ENCODE measurements around the gene ISCA2. TPM values are rescaled to one million over a fixed set of nuclear protein-coding genes. Genes with fewer than 3 reads are reported as not detected.

ISCA2 gene
- total RNA-seq, 2 donors from 2014 or later: 23.5 to 25.5 TPM

DNA sequence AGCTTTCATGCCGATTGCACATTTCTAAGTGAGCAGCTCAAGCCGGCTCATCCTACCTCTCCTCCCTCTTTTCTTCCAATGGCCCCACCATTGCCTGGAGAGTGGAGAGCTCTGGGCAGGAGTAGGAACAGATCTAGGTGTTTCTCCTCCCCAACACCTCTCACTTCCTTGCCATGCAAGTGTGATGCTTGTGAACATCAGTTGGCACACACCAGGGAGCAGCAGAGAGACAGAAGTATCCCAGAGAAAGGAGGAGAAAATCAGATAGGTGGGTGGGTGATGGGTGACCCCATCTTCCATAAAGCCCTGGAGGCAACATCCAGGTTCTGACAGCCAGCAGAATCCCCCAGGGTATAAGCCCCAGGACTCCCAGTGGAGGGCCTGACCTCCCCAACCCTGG lies 28.2 kb upstream of the ISCA2 start:
- Histone ChIP-seq H3K27me3 (replicated peaks; ENCODE audit: insufficient read depth) (no peaks in the 10 kb centered on the region), H3K4me1 (replicated peaks) (no peaks in the 10 kb centered on the region), H3K9me3 (no peaks in the 10 kb centered on the region), H3K27ac (no peak overlapping the region), H3K36me3 (no peaks in the 10 kb centered on the region), H3K4me3 (no peak overlapping the region)
- 86% methylated on average over 2 of the region's 2 CpGs for WGBS
- intact Hi-C loops (cut with DNase I): no loop called here
- TF ChIP-seq POLR2A (IDR thresholded peaks at IDR 0.05) (no peak), POLR2AphosphoS5 (IDR thresholded peaks at IDR 0.05) (no peak)
- TF ChIP-seq, protein P1, sequence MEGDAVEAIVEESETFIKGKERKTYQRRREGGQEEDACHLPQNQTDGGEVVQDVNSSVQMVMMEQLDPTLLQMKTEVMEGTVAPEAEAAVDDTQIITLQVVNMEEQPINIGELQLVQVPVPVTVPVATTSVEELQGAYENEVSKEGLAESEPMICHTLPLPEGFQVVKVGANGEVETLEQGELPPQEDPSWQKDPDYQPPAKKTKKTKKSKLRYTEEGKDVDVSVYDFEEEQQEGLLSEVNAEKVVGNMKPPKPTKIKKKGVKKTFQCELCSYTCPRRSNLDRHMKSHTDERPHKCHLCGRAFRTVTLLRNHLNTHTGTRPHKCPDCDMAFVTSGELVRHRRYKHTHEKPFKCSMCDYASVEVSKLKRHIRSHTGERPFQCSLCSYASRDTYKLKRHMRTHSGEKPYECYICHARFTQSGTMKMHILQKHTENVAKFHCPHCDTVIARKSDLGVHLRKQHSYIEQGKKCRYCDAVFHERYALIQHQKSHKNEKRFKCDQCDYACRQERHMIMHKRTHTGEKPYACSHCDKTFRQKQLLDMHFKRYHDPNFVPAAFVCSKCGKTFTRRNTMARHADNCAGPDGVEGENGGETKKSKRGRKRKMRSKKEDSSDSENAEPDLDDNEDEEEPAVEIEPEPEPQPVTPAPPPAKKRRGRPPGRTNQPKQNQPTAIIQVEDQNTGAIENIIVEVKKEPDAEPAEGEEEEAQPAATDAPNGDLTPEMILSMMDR (IDR thresholded peaks at IDR 0.05): no peak
- no peak for DNase-seq (ENCODE audit: low spot score)

DNA sequence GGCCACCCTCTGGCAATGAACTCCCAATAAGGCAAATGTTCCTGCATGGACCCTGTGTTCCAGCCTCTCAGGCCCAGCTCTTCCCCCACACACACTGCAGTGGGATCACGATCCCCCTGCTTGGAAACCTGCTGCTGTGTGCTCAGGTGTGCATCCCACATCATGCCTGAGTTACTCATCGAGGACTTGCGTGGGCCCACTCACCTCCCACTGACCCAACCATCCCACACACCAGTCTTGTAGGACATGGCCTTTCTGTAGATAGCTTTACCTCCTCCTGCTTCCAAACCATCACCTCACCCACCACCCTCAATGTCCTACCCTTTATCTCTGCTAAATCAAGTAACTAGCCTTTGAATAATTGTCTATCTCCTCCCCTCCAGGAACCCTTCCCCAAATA lies 25.1 kb upstream of the ISCA2 start:
- Histone ChIP-seq H3K9me3 (no peaks in the 10 kb centered on the region), H3K27me3 (replicated peaks; ENCODE audit: insufficient read depth) (no peaks in the 10 kb centered on the region), H3K27ac (no peak overlapping the region)

DNA sequence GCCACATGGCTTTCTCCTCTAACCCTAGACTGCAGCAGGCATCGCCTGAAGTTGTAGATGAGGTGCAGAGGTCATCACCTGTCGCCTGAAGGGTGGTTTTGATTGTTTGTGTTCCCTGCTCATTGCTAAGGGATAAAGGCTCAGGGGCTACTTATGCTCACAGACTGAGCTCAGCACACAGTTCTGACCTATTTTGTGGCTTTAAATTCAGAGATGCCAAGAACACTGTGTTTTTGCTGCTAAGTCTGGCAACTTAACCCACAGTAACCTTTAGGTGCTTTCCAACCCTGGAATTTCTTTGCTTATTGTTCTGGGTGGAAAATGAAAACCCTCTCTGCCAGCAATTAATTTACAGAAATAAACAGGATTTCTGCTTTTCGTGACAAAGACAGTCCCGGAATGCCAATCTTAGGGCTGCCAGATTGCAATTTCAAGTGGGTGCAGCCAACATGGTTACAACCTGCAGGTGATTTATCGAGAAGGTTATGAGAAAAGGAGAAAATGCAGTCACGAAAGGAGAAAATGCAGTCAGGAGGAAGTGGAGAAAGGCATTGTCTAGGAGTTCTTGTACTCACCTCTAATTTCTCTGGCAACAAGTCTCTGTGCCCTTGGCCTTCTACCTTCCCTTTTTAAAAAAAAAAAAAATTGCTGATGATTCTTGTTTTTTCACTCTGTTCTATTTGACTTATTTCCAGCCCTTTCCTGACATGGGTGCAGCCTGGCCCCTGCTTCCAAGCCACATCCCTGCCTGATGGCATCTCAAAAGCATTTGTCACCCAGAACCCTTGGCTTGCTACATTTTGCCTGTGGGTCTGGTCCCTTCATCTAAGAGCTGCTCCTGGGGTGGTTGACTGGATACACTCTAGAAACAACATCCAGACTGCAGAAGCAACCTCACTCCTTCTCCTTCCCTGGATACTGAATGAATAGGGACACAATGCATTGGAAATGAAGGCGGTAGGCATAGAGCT lies 23.7 kb upstream of the ISCA2 start:
- Histone ChIP-seq H3K9me3 (no peaks in the 10 kb centered on the region), H3K36me3 (no peaks in the 10 kb centered on the region), H3K27ac (no peak overlapping the region), H3K4me1 (replicated peaks) (no peaks in the 10 kb centered on the region), H3K27me3 (replicated peaks; ENCODE audit: insufficient read depth) (no peaks in the 10 kb centered on the region), H3K4me3 (no peak overlapping the region)
- intact Hi-C loops (cut with DNase I): no loop called here
- DNase-seq (ENCODE audit: low spot score): no peak
- 56% methylated on average over 7 of the region's 7 CpGs for WGBS
- TF ChIP-seq POLR2A (IDR thresholded peaks at IDR 0.05) (no peak), POLR2AphosphoS5 (IDR thresholded peaks at IDR 0.05) (peak; percentile 2)

More for the DNA sequence above, 25.1 kb upstream of the ISCA2 start:
- H3K4me1 ChIP-seq (replicated peaks): no peaks in the 10 kb centered on the region
- no peak overlapping the region for H3K4me3 ChIP-seq
- DNase-seq (ENCODE audit: low spot score): no peak
- intact Hi-C loops (cut with DNase I): no loop called here
- 90% methylated on average over 3 of the region's 3 CpGs for WGBS
- TF ChIP-seq POLR2A (IDR thresholded peaks at IDR 0.05) (no peak), POLR2AphosphoS5 (IDR thresholded peaks at IDR 0.05) (no peak)
- TF ChIP-seq, protein P1 (IDR thresholded peaks at IDR 0.05): no peak
- H3K36me3 ChIP-seq: no peaks in the 10 kb centered on the region

DNA sequence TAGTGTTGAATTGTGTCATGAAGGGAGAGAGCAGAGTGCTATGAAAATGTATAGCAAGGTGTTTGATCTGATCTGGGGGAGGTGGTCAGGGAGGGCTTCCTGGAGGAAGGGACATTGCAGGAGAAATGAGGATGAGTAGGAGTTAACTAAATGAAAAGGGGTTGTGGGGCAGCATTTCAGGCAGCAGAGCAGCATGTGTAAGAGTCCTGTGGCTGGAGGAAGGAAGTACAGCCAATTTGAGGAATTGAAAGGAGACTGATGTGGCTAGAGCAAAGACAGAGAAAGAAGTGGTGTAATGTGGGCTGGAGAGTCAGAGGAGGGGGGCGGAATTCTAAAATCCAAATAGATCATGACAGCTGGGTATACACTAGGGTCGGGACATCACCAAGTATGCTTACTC lies 21.0 kb upstream of the ISCA2 start:
- Histone ChIP-seq H3K4me1 (replicated peaks) (no peaks in the 10 kb centered on the region), H3K27me3 (replicated peaks; ENCODE audit: insufficient read depth) (no peaks in the 10 kb centered on the region), H3K27ac (no peak overlapping the region), H3K9me3 (no peaks in the 10 kb centered on the region), H3K36me3 (no peaks in the 10 kb centered on the region), H3K4me3 (no peak overlapping the region)
- TF ChIP-seq, protein P1 (IDR thresholded peaks at IDR 0.05): no peak
- TF ChIP-seq POLR2A (IDR thresholded peaks at IDR 0.05) (no peak), POLR2AphosphoS5 (IDR thresholded peaks at IDR 0.05) (no peak)
- WGBS: 88% methylated on average over 2 of the region's 2 CpGs
- DNase-seq (ENCODE audit: low spot score): no peak
- intact Hi-C loops (cut with DNase I): no loop called here

DNA sequence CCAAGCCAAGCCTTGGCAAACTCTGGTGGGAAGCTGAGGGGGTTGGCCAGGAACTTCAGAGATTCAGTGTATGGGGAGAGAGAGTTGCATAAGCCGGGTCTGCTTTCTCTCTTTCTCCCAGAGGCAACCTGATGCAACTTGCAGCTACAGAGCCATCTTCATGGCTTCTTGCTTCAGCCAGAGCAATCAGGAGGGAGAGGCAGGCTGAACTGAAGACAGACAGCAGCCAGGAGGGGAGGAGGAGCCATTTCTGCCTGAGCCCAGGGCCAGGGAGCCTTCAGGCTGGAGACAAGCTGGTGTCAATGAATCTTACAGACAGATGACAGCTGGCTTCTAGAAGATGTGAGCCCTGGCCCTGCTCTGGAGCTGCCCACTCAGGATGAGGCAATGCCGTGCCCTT lies 19.2 kb upstream of the ISCA2 start:
- intact Hi-C loops (cut with DNase I): no loop called here
- H3K36me3 ChIP-seq: no peaks in the 10 kb centered on the region

More for the DNA sequence above, 19.2 kb upstream of the ISCA2 start:
- no peaks in the 10 kb centered on the region for H3K4me1 ChIP-seq (replicated peaks)
- no peaks in the 10 kb centered on the region for H3K9me3 ChIP-seq
- no peaks in the 10 kb centered on the region for H3K27me3 ChIP-seq (replicated peaks; ENCODE audit: insufficient read depth)
- H3K4me3 ChIP-seq: no peak overlapping the region
- H3K27ac ChIP-seq: no peak overlapping the region
- TF ChIP-seq, protein P1 (IDR thresholded peaks at IDR 0.05): no peak
- TF ChIP-seq POLR2A (IDR thresholded peaks at IDR 0.05) (no peak), POLR2AphosphoS5 (IDR thresholded peaks at IDR 0.05) (no peak)
- DNase-seq (ENCODE audit: low spot score): no peak
- WGBS: 66% methylated on average over 2 of the region's 2 CpGs
